Thymus (tissue), 11 donors: ENCODE measurements around the gene OR1N2. TPM values are rescaled to one million over a fixed set of nuclear protein-coding genes. Genes with fewer than 3 reads are reported as not detected.
"Not testable (repeated sequence)": the region's sequence is repeated elsewhere in the genome, so short reads cannot be mapped to it uniquely, and the experiment has no call there.

Source experiments
- DNase-seq, 9 donors: peaks; one replicate each; pipeline ENCODE4 v3.0.0-alpha.2; 2013; ENCODE audit warnings: low spot score in 9 of 9, low read depth in 6 of 9, missing footprints in 1 of 9
- H3K27ac ChIP-seq, 2 donors: one replicate each; pipeline ENCODE4 v1.5.1; 2013; ENCODE audit warnings: control low read depth in 1 of 2, low read depth in 1 of 2, low read length in 1 of 2, mild to moderate bottlenecking in 1 of 2, moderate library complexity in 1 of 2
- H3K27me3 ChIP-seq, 2 donors: one replicate each; pipeline ENCODE4 v1.5.1; 2013; ENCODE audit warnings: low read length in 1 of 2; ENCODE audit not compliant: control insufficient read depth in 2 of 2, insufficient read depth in 1 of 2
- H3K36me3 ChIP-seq, 2 donors: one replicate each; pipeline ENCODE4 v1.5.1; 2013; ENCODE audit warnings: low read length in 1 of 2, mild to moderate bottlenecking in 1 of 2, moderate library complexity in 1 of 2; ENCODE audit not compliant: control insufficient read depth in 2 of 2, insufficient read depth in 2 of 2
- H3K4me1 ChIP-seq, 2 donors: one replicate each; pipeline ENCODE4 v1.5.1; 2013; ENCODE audit warnings: low read length in 2 of 2; ENCODE audit not compliant: control insufficient read depth in 2 of 2, insufficient read depth in 2 of 2
- H3K4me3 ChIP-seq, 2 donors: one replicate each; pipeline ENCODE4 v1.5.1; 2013; ENCODE audit warnings: low read length in 2 of 2, control low read depth in 1 of 2, mild to moderate bottlenecking in 1 of 2
- H3K9me3 ChIP-seq, 2 donors: one replicate each; pipeline ENCODE4 v1.5.1; 2013; ENCODE audit warnings: low read length in 1 of 2, mild to moderate bottlenecking in 1 of 2; ENCODE audit not compliant: control insufficient read depth in 2 of 2, insufficient read depth in 1 of 2
- WGBS: extraction: QIAGEN DNeasy Blood & Tissue Kit; methylation state at CpG from one replicate; pipeline ENCODE4 v1.1.7; 2013; 5-methylcytosine and 5-hydroxymethylcytosine counted together
- polyA plus RNA-seq: library from polyadenylated mRNA; stranded (reverse); fragments of 200-250 nt; gene quantifications from one replicate; pipeline ENCODE4 v1.2.3, GENCODE V29; 2013
- total RNA-seq: library from RNA; stranded (reverse); fragments of 120-200 nt; gene quantifications from one replicate; pipeline ENCODE4 v1.2.4, GENCODE V29; 2013
- donor health status: healthy.

The OR1N2 gene
- total and polyA plus RNA-seq, 2 donors, result not detected

DNA sequence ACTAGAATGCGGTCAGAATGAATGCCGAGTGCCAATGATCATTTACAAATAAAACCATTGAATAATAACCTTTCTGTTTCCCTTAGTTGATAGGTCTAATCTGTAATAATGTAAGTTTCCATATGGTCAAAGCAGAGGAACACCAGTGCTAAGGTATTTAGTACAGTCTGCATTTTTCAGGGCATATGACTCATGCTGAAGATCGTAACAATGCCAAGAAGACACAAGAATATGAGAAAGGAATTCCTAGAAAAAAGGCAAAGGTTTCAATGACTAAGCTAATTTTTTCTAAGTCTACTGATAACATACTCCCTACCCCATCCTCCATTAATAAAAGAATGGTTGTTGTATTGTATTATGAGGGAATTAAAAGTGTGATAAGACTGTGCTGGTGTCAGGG is 27.4 kb downstream of the OR1N2 start:
- Histone ChIP-seq H3K27me3 (no peaks in the 10 kb centered on the region), H3K27ac (no peak overlapping the region), H3K9me3 (no peaks in the 10 kb centered on the region), H3K4me1 (no peaks in the 10 kb centered on the region), H3K36me3 (no peaks in the 10 kb centered on the region), H3K4me3 (no peak overlapping the region)
- 96% methylated on average over 3 of the region's 3 CpGs for WGBS
- no peak for DNase-seq

DNA sequence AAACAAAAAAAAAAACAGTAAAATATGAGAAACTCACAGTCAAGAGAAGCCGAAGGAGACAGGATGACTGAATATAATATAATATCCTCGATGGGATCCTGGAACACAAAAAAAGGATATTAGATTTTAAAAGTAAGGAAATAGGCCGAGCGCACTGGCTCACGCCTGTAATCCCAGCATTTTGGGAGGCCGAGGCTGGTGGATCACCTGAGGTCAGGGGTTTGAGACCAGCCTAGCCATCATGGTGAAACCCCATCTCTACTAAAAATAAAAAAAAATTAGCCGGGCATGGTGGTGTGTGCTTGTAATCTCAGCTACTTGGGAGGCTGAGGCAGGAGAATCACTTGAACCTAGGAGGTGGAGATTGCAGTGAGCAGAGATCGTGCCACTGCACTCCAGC is 30.4 kb downstream of the OR1N2 start, which contains the start of gene OR1L8:
Gene OR1L8, minus strand, starts transcription at position 101 of the 400 bp plus-strand sequence. CDS start 14,907 bp downstream, outside the sequence.
- not testable (repeated sequence) for DNase-seq, H3K27ac ChIP-seq, H3K4me3 ChIP-seq, H3K27me3 ChIP-seq, H3K36me3 ChIP-seq, H3K4me1 ChIP-seq, H3K9me3 ChIP-seq
- WGBS, result 95% methylated on average over 8 of the region's 8 CpGs

Other genes with a start within 250 kb of the OR1N2 start
- 1.9 TPM for gene PTGS1, start 182.1 kb upstream of the OR1N2 start, total RNA-seq
- gene PTGS1, start 182.1 kb upstream of the OR1N2 start, polyA plus RNA-seq, result 1.6 TPM
- gene OR1J1, start 75.2 kb upstream of the OR1N2 start, total RNA-seq, result not detected
- not detected for gene OR1J1, start 75.2 kb upstream of the OR1N2 start, polyA plus RNA-seq
- gene OR1J2, start 42.3 kb upstream of the OR1N2 start, total RNA-seq, result not detected
- not detected for gene OR1J2, start 42.3 kb upstream of the OR1N2 start, polyA plus RNA-seq
- not detected for gene OR1J4, start 34.0 kb upstream of the OR1N2 start, total RNA-seq
- gene OR1J4, start 34.0 kb upstream of the OR1N2 start, polyA plus RNA-seq, result 0.07 TPM
- not detected for gene OR1N1, start 25.8 kb upstream of the OR1N2 start, total RNA-seq
- gene OR1N1, start 25.8 kb upstream of the OR1N2 start, polyA plus RNA-seq, result not detected
- gene OR1L8, start 30.3 kb downstream of the OR1N2 start, total RNA-seq, result 0.09 TPM
- not detected for gene OR1L8, start 30.3 kb downstream of the OR1N2 start, polyA plus RNA-seq
- not detected for gene OR1Q1, start 61.6 kb downstream of the OR1N2 start, total RNA-seq
- gene OR1Q1, start 61.6 kb downstream of the OR1N2 start, polyA plus RNA-seq, result 0.05 TPM
- not detected for gene OR1B1, start 104.5 kb downstream of the OR1N2 start, total RNA-seq
- gene OR1B1, start 104.5 kb downstream of the OR1N2 start, polyA plus RNA-seq, result not detected
- not detected for gene OR1L1, start 108.6 kb downstream of the OR1N2 start, total RNA-seq
- not detected for gene OR1L1, start 108.6 kb downstream of the OR1N2 start, polyA plus RNA-seq
- gene OR1L3, start 122.0 kb downstream of the OR1N2 start, total RNA-seq, result not detected
- not detected for gene OR1L3, start 122.0 kb downstream of the OR1N2 start, polyA plus RNA-seq
- gene OR1L4, start 170.9 kb downstream of the OR1N2 start, total RNA-seq, result not detected
- 0.05 TPM for gene OR1L4, start 170.9 kb downstream of the OR1N2 start, polyA plus RNA-seq
- gene OR1L6, start 189.2 kb downstream of the OR1N2 start, total RNA-seq, result not detected
- not detected for gene OR1L6, start 189.2 kb downstream of the OR1N2 start, polyA plus RNA-seq
- gene OR5C1, start 235.8 kb downstream of the OR1N2 start, total RNA-seq, result not detected
- gene OR5C1, start 235.8 kb downstream of the OR1N2 start, polyA plus RNA-seq, result 0.05 TPM
- gene OR1K1, start 247.0 kb downstream of the OR1N2 start, total RNA-seq, result not detected
- not detected for gene OR1K1, start 247.0 kb downstream of the OR1N2 start, polyA plus RNA-seq